PC-3 (cell line): Measurements from ENCODE around the gene LRRC66. TPM values are rescaled to one million over a fixed set of nuclear protein-coding genes. Genes with fewer than 3 reads are reported as not detected.

Experiments used
- ATAC-seq: fragments of 200-7000 bp; cut with Tn5 transposase; 2 replicates; pipeline ENCODE4 v1.9.1; 2020; ENCODE audit warnings: mild to moderate bottlenecking, moderate library complexity
- BruUV-seq: library from RNA; stranded (reverse); fragments of 400-500 nt; replicated peaks from 2 replicates; lab custom pipeline; 2021; lab: Mats Ljungman, UMichigan
- CTCF ChIA-PET: fragments of 300-600 bp; sonication (Branson Sonifier 250); formaldehyde crosslinking; loops from one replicate; lab custom pipeline; 2022; ENCODE audit warnings: antibody characterized with exemption; lab: Charles Lee
- POLR2A ChIA-PET: fragments of 300-600 bp; sonication (Branson Sonifier 250); formaldehyde crosslinking; loops from one replicate; lab custom pipeline; 2022; ENCODE audit warnings: antibody characterized with exemption; ENCODE audit not compliant: unreplicated experiment; lab: Charles Lee
- DNase-seq: peaks from one replicate; pipeline ENCODE4 v3.0.0-alpha.2; 2015
- H2AFZ ChIP-seq: fragments of 300-600 bp; sonication (generic); 2 replicates; pipeline ENCODE4 v1.6.0; 2016; ENCODE audit warnings: antibody characterized with exemption, low read length
- H3F3A ChIP-seq: fragments of 300-600 bp; sonication (generic); one replicate; pipeline ENCODE4 v1.6.0; 2017; ENCODE audit warnings: antibody characterized with exemption, low read length, control low read depth, mild to moderate bottlenecking; ENCODE audit not compliant: unreplicated experiment
- H3K27ac ChIP-seq: fragments of 300-600 bp; sonication (generic); 2 replicates; pipeline ENCODE4 v1.5.1; 2016; ENCODE audit warnings: mild to moderate bottlenecking, low read length
- H3K27me3 ChIP-seq: fragments of 300-600 bp; sonication (generic); 2 replicates; pipeline ENCODE4 v1.6.1; 2016; ENCODE audit warnings: low read length, mixed read lengths
- H3K36me3 ChIP-seq: fragments of 300-600 bp; sonication (generic); 2 replicates; pipeline ENCODE4 v1.6.1; 2016; ENCODE audit warnings: low read depth, mixed run types, low read length, mixed read lengths
- H3K4me1 ChIP-seq: fragments of 300-600 bp; sonication (generic); 2 replicates; pipeline ENCODE4 v1.5.1; 2016; ENCODE audit warnings: low read length; ENCODE audit not compliant: insufficient read depth
- H3K4me2 ChIP-seq: fragments of 300-600 bp; sonication (generic); 2 replicates; pipeline ENCODE4 v1.6.0; 2016; ENCODE audit warnings: low read length
- H3K4me3 ChIP-seq: fragments of 300-600 bp; sonication (generic); 2 replicates; pipeline ENCODE4 v1.5.1; 2016; ENCODE audit warnings: mild to moderate bottlenecking, low read length, mixed read lengths
- H3K79me2 ChIP-seq: fragments of 300-600 bp; sonication (generic); 2 replicates; pipeline ENCODE4 v1.6.1; 2017; ENCODE audit warnings: low read length, mixed read lengths
- H3K9ac ChIP-seq: fragments of 300-600 bp; sonication (generic); 2 replicates; pipeline ENCODE4 v1.6.0; 2016; ENCODE audit warnings: mild to moderate bottlenecking, low read length
- H3K9me2 ChIP-seq: fragments of 300-600 bp; sonication (generic); replicated peaks from 2 replicates; pipeline ENCODE4 v1.6.1; 2016; ENCODE audit warnings: mixed run types, low read length, mixed read lengths
- H3K9me3 ChIP-seq: fragments of 300-600 bp; sonication (generic); 2 replicates; pipeline ENCODE4 v1.6.1; 2016; ENCODE audit warnings: low read length, mixed read lengths
- H4K20me1 ChIP-seq: fragments of 300-600 bp; sonication (generic); 2 replicates; pipeline ENCODE4 v1.6.1; 2016; ENCODE audit warnings: low read length, mixed read lengths
- EZH2 ChIP-seq: fragments of 300-600 bp; sonication (generic); IDR thresholded peaks from one replicate; pipeline ENCODE4 v1.6.1; 2017; ENCODE audit warnings: antibody characterized with exemption, mild to moderate bottlenecking, low read length; ENCODE audit not compliant: unreplicated experiment
- EZH2phosphoT487 ChIP-seq: fragments of 300-600 bp; sonication (generic); IDR thresholded peaks from 2 replicates; pipeline ENCODE4 v1.6.1; 2018; ENCODE audit warnings: mild to moderate bottlenecking, antibody characterized with exemption, low read length, borderline replicate concordance
- intact Hi-C: fragments of 100-400 bp; cut with micrococcal nuclease; formaldehyde crosslinking; loops from 2 replicates; pipeline ENCODE4 v1.9.0; 2023
- total RNA-seq: library from RNA; depleted of rRNA; stranded (reverse); fragments of >200 nt; gene quantifications from 2 replicates; pipeline ENCODE4 v1.2.3, GENCODE V29; 2014
- TF ChIP-seq, protein P1 (sequence below): fragments of 300-600 bp; sonication (generic); conservative IDR thresholded peaks from 2 replicates; pipeline ENCODE4 v1.5.1; 2017; ENCODE audit warnings: antibody characterized with exemption, low read depth, mild to moderate bottlenecking, low read length

The LRRC66 gene
- total RNA-seq, 1 experiment from 2014 or later: 1.1 TPM

DNA sequence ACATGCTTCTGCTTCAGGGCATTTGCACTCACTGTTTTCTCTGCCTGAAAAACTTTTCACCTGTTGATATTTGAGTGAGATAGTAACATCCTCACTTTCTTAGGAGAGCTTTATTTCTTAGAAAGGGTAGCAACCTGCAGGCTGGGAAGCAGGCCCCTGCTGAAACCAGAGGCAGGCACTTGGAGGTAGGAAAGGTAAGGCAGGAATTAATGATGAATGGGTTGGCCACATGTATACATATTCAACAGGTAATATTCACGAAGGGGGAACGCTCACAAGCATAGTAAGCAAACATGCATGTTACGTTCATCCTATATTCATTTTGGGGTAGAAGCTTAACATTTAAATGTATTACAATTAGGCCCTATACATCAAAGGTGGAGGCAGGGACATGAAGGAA, 34.1 kb upstream of the LRRC66 start:
- no peaks in the 10 kb centered on the region for H3K79me2 ChIP-seq
- H3K4me1 ChIP-seq: peaks cover 7% of the 10 kb centered on the region

DNA sequence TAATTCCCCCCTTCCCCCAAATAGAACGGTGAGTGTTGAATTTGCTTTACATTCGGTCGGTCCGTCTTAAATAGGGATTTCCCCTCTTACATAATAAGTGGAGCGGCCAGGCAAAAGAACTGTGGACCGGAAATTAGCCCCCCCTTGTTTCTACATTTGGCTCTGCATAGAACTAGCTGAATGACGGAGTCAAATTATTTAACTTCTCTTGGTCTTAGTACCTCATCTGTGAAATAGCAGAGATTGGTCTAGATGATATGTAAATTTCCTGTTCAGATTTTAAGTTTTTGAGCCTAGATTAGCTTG, 32.3 kb upstream of the LRRC66 start:
- Histone ChIP-seq H3K36me3 (no peaks in the 10 kb centered on the region), H3K4me2 (no peak overlapping the region), H3K4me3 (no peak overlapping the region), H3K79me2 (no peaks in the 10 kb centered on the region), H3K9ac (no peak overlapping the region), H3K9me3 (no peaks in the 10 kb centered on the region), H3F3A (no peaks in the 10 kb centered on the region), H3K4me1 (no peaks in the 10 kb centered on the region), H3K27me3 (no peaks in the 10 kb centered on the region), H3K9me2 (no peaks in the 10 kb centered on the region), H2AFZ (no peak overlapping the region), H3K27ac (no peak overlapping the region), H4K20me1 (no peaks in the 10 kb centered on the region)
- ATAC-seq: no peak
- intact Hi-C loops: no loop called here
- no TSS peak for BruUV-seq
- POLR2A ChIA-PET: no interaction called here
- DNase-seq: no peak
- CTCF ChIA-PET: no interaction called here
- TF ChIP-seq EZH2phosphoT487: no peak
- no peak for TF ChIP-seq EZH2
- TF ChIP-seq, protein P1, sequence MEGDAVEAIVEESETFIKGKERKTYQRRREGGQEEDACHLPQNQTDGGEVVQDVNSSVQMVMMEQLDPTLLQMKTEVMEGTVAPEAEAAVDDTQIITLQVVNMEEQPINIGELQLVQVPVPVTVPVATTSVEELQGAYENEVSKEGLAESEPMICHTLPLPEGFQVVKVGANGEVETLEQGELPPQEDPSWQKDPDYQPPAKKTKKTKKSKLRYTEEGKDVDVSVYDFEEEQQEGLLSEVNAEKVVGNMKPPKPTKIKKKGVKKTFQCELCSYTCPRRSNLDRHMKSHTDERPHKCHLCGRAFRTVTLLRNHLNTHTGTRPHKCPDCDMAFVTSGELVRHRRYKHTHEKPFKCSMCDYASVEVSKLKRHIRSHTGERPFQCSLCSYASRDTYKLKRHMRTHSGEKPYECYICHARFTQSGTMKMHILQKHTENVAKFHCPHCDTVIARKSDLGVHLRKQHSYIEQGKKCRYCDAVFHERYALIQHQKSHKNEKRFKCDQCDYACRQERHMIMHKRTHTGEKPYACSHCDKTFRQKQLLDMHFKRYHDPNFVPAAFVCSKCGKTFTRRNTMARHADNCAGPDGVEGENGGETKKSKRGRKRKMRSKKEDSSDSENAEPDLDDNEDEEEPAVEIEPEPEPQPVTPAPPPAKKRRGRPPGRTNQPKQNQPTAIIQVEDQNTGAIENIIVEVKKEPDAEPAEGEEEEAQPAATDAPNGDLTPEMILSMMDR: no peak

More for the DNA sequence above, 34.1 kb upstream of the LRRC66 start:
- H3K27ac ChIP-seq: no peak overlapping the region
- ATAC-seq: no peak
- H3F3A ChIP-seq: no peaks in the 10 kb centered on the region
- no peaks in the 10 kb centered on the region for H3K36me3 ChIP-seq
- no peaks in the 10 kb centered on the region for H3K27me3 ChIP-seq
- no peak overlapping the region for H3K4me2 ChIP-seq
- DNase-seq: no peak
- H2AFZ ChIP-seq: no peak overlapping the region
- CTCF ChIA-PET: no interaction called here
- POLR2A ChIA-PET: no interaction called here
- H4K20me1 ChIP-seq: no peaks in the 10 kb centered on the region
- no peaks in the 10 kb centered on the region for H3K9me2 ChIP-seq
- BruUV-seq: no TSS peak
- H3K9me3 ChIP-seq: no peaks in the 10 kb centered on the region
- TF ChIP-seq EZH2phosphoT487: no peak
- TF ChIP-seq, protein P1: no peak
- no peak for TF ChIP-seq EZH2
- no peak overlapping the region for H3K4me3 ChIP-seq
- H3K9ac ChIP-seq: no peak overlapping the region
- intact Hi-C loops: no loop called here

DNA sequence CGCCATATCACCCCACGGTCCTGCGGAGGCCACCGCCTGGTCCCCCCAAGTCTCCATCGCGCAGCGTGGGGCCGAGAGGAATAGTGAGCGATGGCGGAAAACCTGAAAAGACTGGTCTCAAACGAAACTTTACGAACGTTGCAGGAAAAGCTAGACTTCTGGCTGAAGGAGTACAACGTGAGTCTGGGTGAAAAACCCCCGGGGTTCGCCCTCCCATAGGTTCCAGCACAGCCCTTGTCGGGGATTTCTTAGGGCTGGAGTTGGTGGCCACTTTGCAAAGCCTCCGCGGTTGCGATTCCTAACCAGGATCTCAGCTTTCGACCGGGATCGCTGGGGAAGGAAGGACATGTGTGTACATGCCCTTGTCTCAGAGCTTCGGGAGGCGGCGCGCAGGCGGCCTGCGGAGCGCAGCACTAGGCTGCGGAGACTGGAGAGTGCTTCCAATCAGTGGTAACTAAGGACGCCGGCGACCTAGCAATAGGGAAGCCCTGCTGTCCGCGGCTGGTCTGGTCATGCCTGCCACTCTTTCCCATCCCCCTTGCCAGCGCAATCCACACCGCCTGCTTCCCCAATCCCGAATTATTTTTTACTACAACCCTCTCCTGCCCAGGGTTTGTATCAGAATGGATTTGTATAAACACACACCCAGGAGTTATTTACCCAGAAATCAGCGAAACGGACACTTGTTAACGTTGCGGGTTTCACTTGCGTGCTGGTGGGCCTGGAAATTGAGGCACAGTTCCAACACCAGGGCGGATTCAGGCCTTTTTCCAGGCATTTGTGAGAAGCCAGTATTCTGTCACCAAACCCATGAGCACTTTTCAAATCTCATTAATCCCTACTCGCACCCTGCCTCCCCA, 31.7 kb upstream of the LRRC66 start:
- H3K4me2 ChIP-seq: no peak overlapping the region
- H3K79me2 ChIP-seq: no peaks in the 10 kb centered on the region
- no TSS peak for BruUV-seq
- no peak overlapping the region for H3K27ac ChIP-seq
- ATAC-seq (no peak), DNase-seq (no peak)
- no peaks in the 10 kb centered on the region for H3K9me3 ChIP-seq
- ChIA-PET POLR2A (no interaction called here), CTCF (no interaction called here)
- H3K27me3 ChIP-seq: no peaks in the 10 kb centered on the region
- H3F3A ChIP-seq: no peaks in the 10 kb centered on the region
- no peaks in the 10 kb centered on the region for H3K9me2 ChIP-seq
- H2AFZ ChIP-seq: no peak overlapping the region
- H3K4me3 ChIP-seq: no peak overlapping the region
- H4K20me1 ChIP-seq: no peaks in the 10 kb centered on the region
- TF ChIP-seq, protein P1: no peak
- TF ChIP-seq EZH2phosphoT487: no peak
- TF ChIP-seq EZH2: no peak
- H3K4me1 ChIP-seq: no peaks in the 10 kb centered on the region
- intact Hi-C loops: no loop called here
- H3K9ac ChIP-seq: no peak overlapping the region
- no peaks in the 10 kb centered on the region for H3K36me3 ChIP-seq
